Esophagus squamous epithelium (tissue), 5 donors: Measurements from ENCODE around the gene FNDC3B. TPM values are rescaled to one million over a fixed set of nuclear protein-coding genes. Genes with fewer than 3 reads are reported as not detected.

ENCODE experiments used
- DNase-seq: peaks from one replicate; lab custom pipeline; 2025; lab: John Stamatoyannopoulos, UW
- H3K27ac ChIP-seq, 4 donors: fragments of 200-600 bp; sonication (generic); one replicate each; pipeline ENCODE4 v1.5.1; 2016 to 2019; ENCODE audit warnings: mild to moderate bottlenecking in 1 of 4
- H3K27me3 ChIP-seq, 4 donors: fragments of 200-600 bp; sonication (generic); 1 replicate in 3 of 4; 2 replicates in 1 of 4; pipeline versions ENCODE4 v1.5.1 to v1.6.0; 2017 to 2021; ENCODE audit warnings: antibody characterized with exemption in 1 of 4
- H3K36me3 ChIP-seq, 3 donors: fragments of 200-600 bp; sonication (generic); one replicate each; pipeline ENCODE4 v1.5.1; 2016 to 2019
- H3K4me1 ChIP-seq, 3 donors: fragments of 200-600 bp; sonication (generic); one replicate each; pipeline ENCODE4 v1.5.1; 2017 to 2019
- H3K4me3 ChIP-seq, 4 donors: fragments of 200-600 bp; sonication (generic); 1 replicate in 3 of 4; 2 replicates in 1 of 4; pipeline ENCODE4 v1.5.1; 2016 to 2019; ENCODE audit warnings: mild to moderate bottlenecking in 2 of 4, moderate library complexity in 1 of 4
- H3K9me3 ChIP-seq, 3 donors: fragments of 200-600 bp; sonication (generic); one replicate each; pipeline ENCODE4 v1.5.1; 2016 to 2019
- POLR2A ChIP-seq, 4 donors: fragments of 450-650 bp; IDR thresholded peaks; one replicate each; pipeline ENCODE4 v1.6.1; 2017; ENCODE audit warnings: antibody characterized with exemption in 4 of 4, mild to moderate bottlenecking in 4 of 4, moderate library complexity in 3 of 4
- WGBS, 2 donors: methylation state at CpG; one replicate each; pipeline ENCODE4 v1.1.5; 2018; 5-methylcytosine and 5-hydroxymethylcytosine counted together
- intact Hi-C: fragments of 100-400 bp; cut with DNase I; formaldehyde crosslinking; loops from one replicate; pipeline ENCODE4 v1.15.0; 2022
- total RNA-seq, 4 donors: library from RNA; depleted of rRNA; stranded (reverse); fragments of >200 nt; gene quantifications; one replicate each; pipeline ENCODE4 v1.1.0, GENCODE V29; 2016
- TF ChIP-seq, protein P1 (sequence below), 6 experiments: fragments of 450-650 bp in 4 of 6; fragments of 200-600 bp in 2 of 6; sonication (generic) in 2 of 6; IDR thresholded peaks; one replicate each; pipeline ENCODE4 v1.5.1; 2016 to 2019; ENCODE audit warnings: antibody characterized with exemption in 6 of 6, mild to moderate bottlenecking in 4 of 6, moderate library complexity in 4 of 6
- donor health status: DM: yes; HTN: yes; CAD: no.

The FNDC3B gene
- total RNA-seq, 4 donors from 2014 or later, result 7.7 to 44.3 (median 20.4) TPM

GRCh38 chr3:172402090-172402489 is 362.7 kb downstream of the FNDC3B start:
- Histone ChIP-seq H3K27ac (no peak overlapping the region), H3K36me3 (peaks cover 0 to 26% (median 7%) of the 10 kb centered on the region in 3 donors), H3K27me3 (no peaks in the 10 kb centered on the region), H3K4me3 (no peak overlapping the region), H3K4me1 (no peaks in the 10 kb centered on the region), H3K9me3 (no peaks in the 10 kb centered on the region)
- TF ChIP-seq POLR2A (IDR thresholded peaks at IDR 0.05), result no peak
- TF ChIP-seq, protein P1, sequence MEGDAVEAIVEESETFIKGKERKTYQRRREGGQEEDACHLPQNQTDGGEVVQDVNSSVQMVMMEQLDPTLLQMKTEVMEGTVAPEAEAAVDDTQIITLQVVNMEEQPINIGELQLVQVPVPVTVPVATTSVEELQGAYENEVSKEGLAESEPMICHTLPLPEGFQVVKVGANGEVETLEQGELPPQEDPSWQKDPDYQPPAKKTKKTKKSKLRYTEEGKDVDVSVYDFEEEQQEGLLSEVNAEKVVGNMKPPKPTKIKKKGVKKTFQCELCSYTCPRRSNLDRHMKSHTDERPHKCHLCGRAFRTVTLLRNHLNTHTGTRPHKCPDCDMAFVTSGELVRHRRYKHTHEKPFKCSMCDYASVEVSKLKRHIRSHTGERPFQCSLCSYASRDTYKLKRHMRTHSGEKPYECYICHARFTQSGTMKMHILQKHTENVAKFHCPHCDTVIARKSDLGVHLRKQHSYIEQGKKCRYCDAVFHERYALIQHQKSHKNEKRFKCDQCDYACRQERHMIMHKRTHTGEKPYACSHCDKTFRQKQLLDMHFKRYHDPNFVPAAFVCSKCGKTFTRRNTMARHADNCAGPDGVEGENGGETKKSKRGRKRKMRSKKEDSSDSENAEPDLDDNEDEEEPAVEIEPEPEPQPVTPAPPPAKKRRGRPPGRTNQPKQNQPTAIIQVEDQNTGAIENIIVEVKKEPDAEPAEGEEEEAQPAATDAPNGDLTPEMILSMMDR (IDR thresholded peaks at IDR 0.05), result no peak
- DNase-seq, result no peak
- WGBS, 2 donors, result 92 to 100% methylated on average over 2 of the region's 2 CpGs
- intact Hi-C loops, result no loop called here

DNA sequence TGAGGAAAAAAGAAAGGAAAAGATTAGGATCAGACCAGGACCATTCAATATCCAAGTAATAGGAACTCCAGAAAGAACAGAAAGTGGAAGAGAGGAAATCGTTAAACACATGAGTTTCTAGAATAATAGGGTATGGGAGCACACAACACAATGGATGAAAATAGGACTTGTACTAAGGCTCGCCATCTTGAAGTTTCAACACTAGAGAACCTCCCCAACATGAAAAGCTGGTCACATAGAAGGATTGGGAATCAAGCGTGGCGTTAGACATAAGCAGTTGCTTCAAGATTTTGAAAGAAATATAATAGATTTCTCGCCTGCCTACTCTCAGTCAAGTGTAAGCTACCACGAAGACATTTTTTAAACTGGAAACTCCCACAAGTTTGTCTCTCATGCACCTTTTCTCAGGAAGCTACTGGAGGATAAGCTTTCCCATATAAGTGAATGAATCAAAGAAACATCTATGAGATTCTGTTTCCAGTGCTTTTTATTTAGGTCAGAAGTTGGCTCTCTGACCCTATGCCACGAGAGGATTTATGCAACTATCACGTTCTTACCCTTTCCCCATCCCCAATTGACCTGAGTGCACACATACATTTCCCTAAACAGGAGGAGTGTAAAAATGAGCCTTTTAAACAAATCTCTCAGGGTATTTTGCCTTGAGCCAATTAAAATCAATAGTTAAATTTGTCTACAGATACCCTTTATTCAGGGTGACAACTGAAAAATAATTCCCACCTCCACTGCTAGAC is 363.7 kb downstream of the FNDC3B start:
- Histone ChIP-seq H3K4me3 (no peak overlapping the region), H3K9me3 (no peaks in the 10 kb centered on the region), H3K4me1 (no peaks in the 10 kb centered on the region), H3K27me3 (no peaks in the 10 kb centered on the region), H3K36me3 (peaks cover 0 to 18% (median 0%) of the 10 kb centered on the region in 3 donors), H3K27ac (no peak overlapping the region)
- no peak for TF ChIP-seq POLR2A (IDR thresholded peaks at IDR 0.05)
- TF ChIP-seq, protein P1 (IDR thresholded peaks at IDR 0.05), result no peak
- intact Hi-C loops, result no loop called here
- WGBS, 2 donors, result 92 to 93% methylated on average over 8 of the region's 8 CpGs
- DNase-seq, result no peak

- Histone ChIP-seq H3K36me3 (peaks cover 0 to 13% (median 0%) of the 10 kb centered on the region in 3 donors), H3K27me3 (no peaks in the 10 kb centered on the region), H3K9me3 (no peaks in the 10 kb centered on the region), H3K27ac (no peak overlapping the region), H3K4me3 (no peak overlapping the region), H3K4me1 (no peaks in the 10 kb centered on the region)
- intact Hi-C loops, result no loop called here
- TF ChIP-seq, protein P1 (IDR thresholded peaks at IDR 0.05), result no peak
- TF ChIP-seq POLR2A (IDR thresholded peaks at IDR 0.05), result no peak
- DNase-seq, result no peak
- 71 to 73% methylated on average over 10 to 11 of the region's 12 CpGs for WGBS, 2 donors
Measured at GRCh38 chr3:172404237-172404962, 365.0 kb downstream of the FNDC3B start.

GRCh38 chr3:172405914-172406313 is 366.5 kb downstream of the FNDC3B start:
- no peaks in the 10 kb centered on the region for H3K27me3 ChIP-seq
- TF ChIP-seq, protein P1 (IDR thresholded peaks at IDR 0.05), result no peak
- no peak for TF ChIP-seq POLR2A (IDR thresholded peaks at IDR 0.05)
- no peak overlapping the region for H3K4me3 ChIP-seq
- H3K4me1 ChIP-seq, result no peaks in the 10 kb centered on the region
- no peak for DNase-seq
- H3K36me3 ChIP-seq, result peaks cover 0 to 13% (median 0%) of the 10 kb centered on the region in 3 donors
- no peak overlapping the region for H3K27ac ChIP-seq
- no peaks in the 10 kb centered on the region for H3K9me3 ChIP-seq
- WGBS, 2 donors, result 90 to 91% methylated on average over 2 of the region's 2 CpGs
- intact Hi-C loops, result no loop called here

GRCh38 chr3:172407872-172408271 is 368.5 kb downstream of the FNDC3B start:
- no peak for DNase-seq
- H3K36me3 ChIP-seq, result no peaks in the 10 kb centered on the region
- 69 to 82% methylated on average over 3 of the region's 3 CpGs for WGBS, 2 donors
- TF ChIP-seq, protein P1 (IDR thresholded peaks at IDR 0.05), result no peak
- no peak for TF ChIP-seq POLR2A (IDR thresholded peaks at IDR 0.05)
- H3K9me3 ChIP-seq, result no peaks in the 10 kb centered on the region
- peaks cover 0 to 4% (median 0%) of the 10 kb centered on the region in 4 donors for H3K27me3 ChIP-seq
- H3K4me3 ChIP-seq, result no peak overlapping the region
- H3K4me1 ChIP-seq, result no peaks in the 10 kb centered on the region
- intact Hi-C loops, result no loop called here
- H3K27ac ChIP-seq, result no peak overlapping the region
